Central memory CD8-positive, alpha-beta T cell (primary cell): ENCODE measurements around the gene CFDP1.

Experiments
- ATAC-seq: fragments of 150-1000 bp; cut with Tn5 transposase; replicated peaks from 2 replicates; pipeline ENCODE4 v1.10.0; 2022; ENCODE audit warnings: mild to moderate bottlenecking, moderate FRiP score, moderate number of reproducible peaks; ENCODE audit not compliant: poor library complexity, severe bottlenecking; ENCODE audit errors: extremely low read depth
- DNase-seq, 2 donors: peaks; one replicate each; pipeline ENCODE4 v3.0.0; 2021; ENCODE audit warnings: low spot score in 2 of 2
- H3K27ac Mint-ChIP-seq: one replicate; pipeline ENCODE4 v1.8.0; 2022; ENCODE audit warnings: low read depth, mild to moderate bottlenecking, moderate library complexity, mixed read lengths
- H3K27me3 Mint-ChIP-seq: one replicate; pipeline ENCODE4 v1.8.0; 2022; ENCODE audit warnings: mixed read lengths
- H3K36me3 Mint-ChIP-seq: one replicate; pipeline ENCODE4 v1.8.0; 2022; ENCODE audit warnings: mild to moderate bottlenecking, moderate library complexity, mixed read lengths; ENCODE audit not compliant: insufficient read depth
- H3K4me1 Mint-ChIP-seq: one replicate; pipeline ENCODE4 v1.8.0; 2022; ENCODE audit warnings: mixed read lengths
- H3K4me3 Mint-ChIP-seq: one replicate; pipeline ENCODE4 v1.8.0; 2022; ENCODE audit warnings: mild to moderate bottlenecking, moderate library complexity, mixed read lengths
- H3K9me3 Mint-ChIP-seq: one replicate; pipeline ENCODE4 v1.8.0; 2022; ENCODE audit warnings: mixed read lengths

Gene CFDP1

GRCh38 chr16:75387951-75388350, 45.4 kb downstream of the CFDP1 start:
- DNase-seq = no peak
- no peaks in the 10 kb centered on the region for H3K4me1 Mint-ChIP-seq

GRCh38 chr16:75385507-75386152, 47.7 kb downstream of the CFDP1 start:
- H3K36me3 Mint-ChIP-seq = peaks cover 10% of the 10 kb centered on the region
- H3K4me3 Mint-ChIP-seq = no peak overlapping the region

More at GRCh38 chr16:75387951-75388350, 45.4 kb downstream of the CFDP1 start:
- peaks cover 14% of the 10 kb centered on the region for H3K36me3 Mint-ChIP-seq
- no peak overlapping the region for H3K4me3 Mint-ChIP-seq
- no peaks in the 10 kb centered on the region for H3K27me3 Mint-ChIP-seq
- no peak for ATAC-seq
- H3K9me3 Mint-ChIP-seq = no peaks in the 10 kb centered on the region
- H3K27ac Mint-ChIP-seq = no peak overlapping the region

DNA sequence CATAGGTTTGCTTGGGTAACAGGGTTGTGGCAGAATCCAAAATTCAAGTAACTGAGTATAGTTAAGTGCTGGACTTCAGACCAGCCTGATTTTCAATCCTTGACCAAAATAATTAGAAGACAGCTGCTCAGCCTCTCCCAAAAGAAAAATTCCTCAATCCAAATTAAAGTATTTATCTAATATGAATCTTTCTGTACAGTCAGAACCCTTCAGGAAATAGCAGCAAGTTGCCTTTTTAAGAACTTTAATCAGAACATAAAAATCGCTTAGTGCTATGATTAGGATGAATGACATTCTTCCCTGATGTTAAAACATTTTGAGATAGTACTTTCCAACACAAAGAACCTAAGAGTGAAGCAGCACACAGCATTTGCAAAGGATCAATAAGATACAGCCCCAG, 50.2 kb downstream of the CFDP1 start:
- DNase-seq (no peak), ATAC-seq (no peak)
- H3K4me3 Mint-ChIP-seq = no peak overlapping the region
- H3K27me3 Mint-ChIP-seq = no peaks in the 10 kb centered on the region
- peaks cover 27% of the 10 kb centered on the region for H3K4me1 Mint-ChIP-seq
- no peaks in the 10 kb centered on the region for H3K9me3 Mint-ChIP-seq
- H3K36me3 Mint-ChIP-seq = peaks cover 7% of the 10 kb centered on the region
- no peak overlapping the region for H3K27ac Mint-ChIP-seq

More at GRCh38 chr16:75385507-75386152, 47.7 kb downstream of the CFDP1 start:
- Mint-ChIP-seq H3K27ac (no peak overlapping the region), H3K27me3 (no peaks in the 10 kb centered on the region), H3K4me1 (peaks cover 9% of the 10 kb centered on the region), H3K9me3 (no peaks in the 10 kb centered on the region)
- peak; percentile 36 for ATAC-seq
- no peak for DNase-seq

DNA sequence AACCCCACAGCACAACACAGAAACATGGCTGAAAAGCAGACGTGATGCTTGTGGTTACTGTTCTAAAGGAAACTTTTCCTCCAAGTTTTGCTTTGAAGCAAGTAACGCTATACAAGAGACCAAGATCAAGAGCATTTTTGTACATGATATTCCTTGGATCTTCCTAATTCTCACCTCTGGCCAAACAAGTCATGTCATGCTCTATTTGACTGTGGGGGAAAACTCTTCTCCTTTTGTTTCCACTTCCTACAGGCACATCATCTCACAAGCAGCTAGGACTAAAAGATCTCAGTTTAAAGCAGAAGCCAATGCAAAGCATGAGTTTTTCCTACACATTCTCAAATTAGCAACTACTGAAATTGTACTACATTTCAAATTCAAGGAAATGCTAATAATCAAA, 50.7 kb downstream of the CFDP1 start:
- H3K36me3 Mint-ChIP-seq = peaks cover 8% of the 10 kb centered on the region
- H3K27ac Mint-ChIP-seq = no peak overlapping the region
- no peaks in the 10 kb centered on the region for H3K9me3 Mint-ChIP-seq
- H3K4me3 Mint-ChIP-seq = no peak overlapping the region
- peaks cover 27% of the 10 kb centered on the region for H3K4me1 Mint-ChIP-seq
- no peaks in the 10 kb centered on the region for H3K27me3 Mint-ChIP-seq
- DNase-seq (no peak), ATAC-seq (no peak)

DNA sequence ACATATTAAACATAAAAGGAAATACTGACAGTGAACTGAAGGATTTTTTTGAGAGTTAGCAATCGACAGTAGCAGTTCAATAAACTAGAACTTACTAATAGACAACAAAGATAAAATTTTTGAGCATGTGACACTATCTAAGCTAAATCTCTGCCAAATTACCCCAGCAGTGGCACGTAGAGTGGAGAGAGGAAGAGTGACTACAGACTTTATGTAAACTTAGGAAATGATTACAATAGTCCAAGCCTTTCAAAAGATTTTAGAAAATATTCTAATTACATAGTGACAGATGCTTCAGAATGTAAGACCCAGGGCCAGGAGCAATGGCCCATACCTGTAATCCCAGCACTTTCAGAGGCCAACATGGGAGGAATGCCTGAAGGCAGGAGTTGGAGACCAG, 52.4 kb downstream of the CFDP1 start:
- peaks cover 9% of the 10 kb centered on the region for H3K36me3 Mint-ChIP-seq
- no peaks in the 10 kb centered on the region for H3K9me3 Mint-ChIP-seq
- peak overlapping the region; percentile 50 for H3K4me3 Mint-ChIP-seq
- H3K27ac Mint-ChIP-seq = peak overlapping the region; percentile 68
- H3K4me1 Mint-ChIP-seq = peaks cover 27% of the 10 kb centered on the region
- DNase-seq (no peak), ATAC-seq (no peak)
- no peaks in the 10 kb centered on the region for H3K27me3 Mint-ChIP-seq

GRCh38 chr16:75379911-75380847, 53.1 kb downstream of the CFDP1 start:
- H3K9me3 Mint-ChIP-seq = no peaks in the 10 kb centered on the region
- DNase-seq (no peak), ATAC-seq (peak; percentile 91)
- H3K4me3 Mint-ChIP-seq = peak overlapping the region; percentile 50
- peak overlapping the region; percentile 68 for H3K27ac Mint-ChIP-seq
- peaks cover 13% of the 10 kb centered on the region for H3K36me3 Mint-ChIP-seq
- peaks cover 27% of the 10 kb centered on the region for H3K4me1 Mint-ChIP-seq
- no peaks in the 10 kb centered on the region for H3K27me3 Mint-ChIP-seq

DNA sequence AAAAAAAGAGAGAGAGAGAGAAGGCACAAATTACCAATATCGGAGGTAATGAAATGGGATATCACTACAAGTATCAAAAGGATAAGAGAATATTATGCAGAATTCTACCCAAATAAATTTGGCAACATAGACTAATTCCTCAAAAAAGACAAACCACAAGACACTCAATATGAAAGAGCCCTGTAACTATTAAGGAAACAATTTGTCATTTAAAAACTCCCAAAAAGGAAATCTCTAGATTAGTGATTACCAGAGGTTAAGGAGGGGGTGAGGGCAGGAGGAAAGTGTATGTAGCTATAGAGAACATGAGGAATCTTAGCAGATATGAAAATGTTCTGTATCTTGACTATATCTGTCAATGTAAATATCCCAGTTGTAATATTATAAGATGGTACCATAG, 54.0 kb downstream of the CFDP1 start:
- DNase-seq (no peak), ATAC-seq (no peak)
- H3K27me3 Mint-ChIP-seq = no peaks in the 10 kb centered on the region
- no peaks in the 10 kb centered on the region for H3K9me3 Mint-ChIP-seq
- H3K4me1 Mint-ChIP-seq = peaks cover 27% of the 10 kb centered on the region
- no peak overlapping the region for H3K27ac Mint-ChIP-seq
- no peak overlapping the region for H3K4me3 Mint-ChIP-seq
- peaks cover 13% of the 10 kb centered on the region for H3K36me3 Mint-ChIP-seq

DNA sequence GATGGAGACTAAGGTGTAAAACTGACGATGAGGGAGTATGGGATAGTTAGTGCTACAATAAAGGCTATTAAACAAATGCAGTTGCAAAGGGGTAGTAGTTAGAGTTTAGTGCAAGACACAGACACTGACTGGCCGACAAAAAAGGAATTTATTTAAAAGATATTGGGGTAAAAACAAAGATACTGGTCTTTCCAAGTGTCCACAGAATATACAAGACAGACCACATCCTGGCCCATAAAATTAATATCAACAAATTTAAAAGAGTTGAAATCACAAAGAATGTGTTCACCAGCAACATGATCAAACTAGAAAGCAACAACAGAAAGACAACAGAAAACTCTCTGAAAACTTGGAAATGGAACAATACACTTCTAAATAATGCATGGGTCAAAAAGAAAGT, 54.7 kb downstream of the CFDP1 start:
- no peak for DNase-seq
- ATAC-seq = no peak
- Mint-ChIP-seq H3K9me3 (no peaks in the 10 kb centered on the region), H3K27me3 (no peaks in the 10 kb centered on the region), H3K36me3 (peaks cover 13% of the 10 kb centered on the region), H3K4me1 (peaks cover 27% of the 10 kb centered on the region), H3K4me3 (no peak overlapping the region), H3K27ac (no peak overlapping the region)

DNA sequence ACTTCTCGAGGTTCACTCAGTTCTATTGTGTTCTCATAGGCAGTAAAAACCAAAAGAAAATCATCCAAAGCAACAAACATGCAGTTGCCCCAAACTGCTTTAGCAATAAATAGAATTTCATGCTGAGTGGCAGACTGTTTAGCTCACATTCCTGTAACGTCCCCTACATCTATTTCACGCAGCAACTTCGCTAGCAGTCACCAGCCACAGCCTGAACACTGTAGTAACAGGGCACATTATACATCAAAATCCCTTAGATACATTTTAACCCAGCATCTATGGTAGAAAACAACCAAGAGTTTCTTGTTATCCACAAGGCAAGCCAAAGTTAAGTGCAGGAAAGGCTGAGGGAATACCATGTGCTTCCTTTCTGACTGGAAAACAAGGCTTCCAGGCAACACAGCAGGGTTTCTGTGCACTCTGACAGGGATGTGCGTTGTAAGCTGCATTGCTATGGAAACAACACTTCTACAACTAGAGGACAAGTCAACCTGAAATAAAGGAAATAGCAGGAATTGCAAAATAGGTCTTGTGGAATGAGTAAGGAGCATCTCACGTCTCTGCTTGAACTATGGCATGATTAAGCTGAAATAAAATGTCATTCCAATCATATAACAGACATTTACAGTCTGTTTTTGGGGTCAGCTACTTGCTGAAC, 55.4 kb downstream of the CFDP1 start:
- H3K36me3 Mint-ChIP-seq = peaks cover 13% of the 10 kb centered on the region
- H3K4me3 Mint-ChIP-seq = no peak overlapping the region
- H3K27me3 Mint-ChIP-seq = no peaks in the 10 kb centered on the region
- no peaks in the 10 kb centered on the region for H3K9me3 Mint-ChIP-seq
- DNase-seq = no peak
- ATAC-seq = no peak
- no peak overlapping the region for H3K27ac Mint-ChIP-seq
- H3K4me1 Mint-ChIP-seq = peaks cover 27% of the 10 kb centered on the region

GRCh38 chr16:75376475-75377161, 56.7 kb downstream of the CFDP1 start:
- H3K27ac Mint-ChIP-seq = no peak overlapping the region
- DNase-seq (no peak), ATAC-seq (no peak)
- no peak overlapping the region for H3K4me3 Mint-ChIP-seq
- peaks cover 27% of the 10 kb centered on the region for H3K4me1 Mint-ChIP-seq
- H3K27me3 Mint-ChIP-seq = no peaks in the 10 kb centered on the region
- H3K36me3 Mint-ChIP-seq = peaks cover 13% of the 10 kb centered on the region
- no peaks in the 10 kb centered on the region for H3K9me3 Mint-ChIP-seq

GRCh38 chr16:75374388-75374787, 58.9 kb downstream of the CFDP1 start:
- ATAC-seq = no peak
- no peak for DNase-seq
- H3K27ac Mint-ChIP-seq = no peak overlapping the region
- no peak overlapping the region for H3K4me3 Mint-ChIP-seq
- no peaks in the 10 kb centered on the region for H3K27me3 Mint-ChIP-seq
- H3K36me3 Mint-ChIP-seq = peaks cover 9% of the 10 kb centered on the region
- H3K4me1 Mint-ChIP-seq = peaks cover 7% of the 10 kb centered on the region
- no peaks in the 10 kb centered on the region for H3K9me3 Mint-ChIP-seq

- H3K27ac Mint-ChIP-seq = no peak overlapping the region
- ATAC-seq = no peak
Measured at GRCh38 chr16:75372236-75372856, 61.0 kb downstream of the CFDP1 start.

More at GRCh38 chr16:75372236-75372856, 61.0 kb downstream of the CFDP1 start:
- H3K4me3 Mint-ChIP-seq = no peak overlapping the region
- no peaks in the 10 kb centered on the region for H3K4me1 Mint-ChIP-seq
- no peaks in the 10 kb centered on the region for H3K27me3 Mint-ChIP-seq
- H3K9me3 Mint-ChIP-seq = no peaks in the 10 kb centered on the region
- no peak for DNase-seq
- H3K36me3 Mint-ChIP-seq = peaks cover 11% of the 10 kb centered on the region
